Right ventricle myocardium inferior (tissue), 1 donor: ENCODE results near the gene DOCK1. TPM values are rescaled to one million over a fixed set of nuclear protein-coding genes. Genes with fewer than 3 reads are reported as not detected.

Source experiments
- ATAC-seq: fragments of 200-7000 bp; cut with Tn5 transposase; one replicate; pipeline ENCODE4 v1.9.1; 2020; ENCODE audit warnings: mild to moderate bottlenecking, moderate library complexity
- DNase-seq: peaks from one replicate; pipeline ENCODE4 v3.0.0; 2021; ENCODE audit errors: missing footprints
- intact Hi-C: fragments of 100-400 bp; cut with DNase I; formaldehyde crosslinking; loops from one replicate; pipeline ENCODE4 v1.11.0; 2022
- total RNA-seq: library from RNA; stranded (reverse); fragmentation: NEBNext Ultra II Directional; extraction: Animal tissue kit (Norgen Biotek cat#: 25700); gene quantifications from one replicate; pipeline ENCODE4 v1.2.1, GENCODE V29; 2021
- donor health status: DM: no; HTN: yes; CAD: no; lungs with severe emphysema.

The DOCK1 gene
- total RNA-seq, 1 donor from 2014 or later: 16.8 TPM

DNA sequence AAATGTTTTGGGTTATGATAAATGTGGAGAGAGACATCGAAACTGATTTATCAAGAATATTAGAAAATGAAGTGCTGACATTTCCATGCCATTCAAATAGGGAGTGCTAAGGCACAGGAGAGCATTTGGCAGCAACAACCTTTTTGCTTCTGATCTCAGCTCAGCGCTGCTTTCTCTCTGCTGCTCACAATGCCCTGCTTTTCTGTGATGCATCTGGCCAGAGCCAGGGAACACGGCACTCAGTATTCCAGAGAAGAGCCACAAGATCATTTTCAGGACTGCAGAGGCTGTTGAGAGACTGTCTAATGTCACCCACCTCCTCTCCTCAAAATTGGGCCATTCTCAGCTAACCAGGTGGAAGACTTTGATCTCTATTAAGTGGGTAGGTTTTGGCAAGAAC, 263.0 kb downstream of the DOCK1 start:
- DNase-seq (no peak), ATAC-seq (no peak)
- intact Hi-C loops: no loop called here

DNA sequence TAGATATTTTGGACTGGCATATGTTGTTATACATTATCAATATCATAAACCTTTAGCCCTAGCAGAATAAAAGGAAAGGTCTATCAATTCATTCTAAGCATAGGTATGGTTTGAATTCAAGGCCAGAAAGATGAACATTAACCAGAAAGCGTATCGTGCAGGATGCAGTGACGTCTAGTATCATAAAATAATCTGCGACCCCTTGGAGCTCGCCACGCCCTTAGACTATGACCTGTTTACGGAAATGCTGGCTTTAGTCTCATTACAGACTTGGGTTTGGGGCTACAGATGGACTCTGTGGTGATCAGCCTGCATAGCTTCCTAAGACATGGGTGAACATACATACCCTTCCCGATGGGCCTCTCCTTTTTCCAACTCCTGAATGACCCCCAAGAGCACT, 269.6 kb downstream of the DOCK1 start:
- DNase-seq (no peak), ATAC-seq (no peak)
- intact Hi-C loops: no loop called here

DNA sequence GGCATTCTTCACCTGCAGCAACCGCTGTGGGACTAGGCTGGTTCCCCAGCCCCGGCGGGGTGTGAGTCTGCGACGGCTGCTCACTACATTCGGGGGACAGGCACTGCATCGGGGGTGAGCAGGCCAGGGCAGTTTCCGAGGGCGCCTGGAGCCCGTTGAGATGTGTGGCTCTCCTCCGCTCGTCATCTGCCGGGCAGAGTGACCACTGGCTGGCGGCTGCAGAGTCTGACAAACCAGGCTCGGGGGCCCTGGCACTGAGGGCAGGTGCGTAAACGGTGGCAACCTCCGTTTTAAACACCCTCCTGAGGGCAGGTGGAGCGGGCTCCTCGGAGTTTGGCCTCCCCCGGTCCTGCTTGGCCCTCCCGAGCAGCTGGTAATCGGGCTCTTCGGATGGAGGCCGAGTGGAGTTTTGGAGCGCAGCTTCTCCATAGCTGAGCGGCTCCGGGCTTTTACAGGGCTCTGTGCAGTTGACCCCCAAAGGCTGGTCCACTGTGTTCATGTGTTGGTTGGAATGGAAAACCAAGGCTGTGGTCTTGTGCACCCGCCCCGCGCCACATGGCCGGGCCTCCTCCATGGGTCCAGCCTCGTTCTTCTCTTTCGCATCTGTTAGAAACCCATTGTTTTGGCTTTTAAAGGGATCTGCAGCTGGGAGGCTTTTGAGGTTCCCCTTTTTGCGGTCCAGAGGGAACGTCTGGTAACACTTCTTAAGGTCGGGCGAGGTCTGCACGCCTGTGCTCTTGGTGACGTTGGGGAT, 270.3 kb downstream of the DOCK1 start:
- DNase-seq: peak; percentile 41
- ATAC-seq: no peak
- intact Hi-C loops: no loop called here

DNA sequence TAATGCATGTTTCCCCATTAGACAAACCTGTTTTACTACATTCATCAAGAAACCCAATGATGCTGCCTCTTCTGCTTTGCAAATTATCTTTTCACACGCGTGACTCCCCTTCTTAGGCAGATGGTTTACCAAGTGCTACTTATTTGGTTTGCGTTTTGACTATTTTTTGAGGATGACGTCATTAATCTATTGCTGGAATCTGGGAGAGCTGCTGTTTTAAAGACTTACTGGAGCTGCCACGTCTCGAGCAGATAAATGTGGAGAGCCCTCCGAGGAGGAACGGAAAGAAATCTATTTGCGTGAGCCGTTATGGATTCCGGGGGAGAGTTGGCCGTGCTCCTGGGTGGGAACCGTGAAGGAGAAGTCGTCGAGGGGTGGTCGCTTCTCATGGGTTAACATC, 271.4 kb downstream of the DOCK1 start:
- intact Hi-C loops: no loop called here
- no peak for DNase-seq
- no peak for ATAC-seq

DNA sequence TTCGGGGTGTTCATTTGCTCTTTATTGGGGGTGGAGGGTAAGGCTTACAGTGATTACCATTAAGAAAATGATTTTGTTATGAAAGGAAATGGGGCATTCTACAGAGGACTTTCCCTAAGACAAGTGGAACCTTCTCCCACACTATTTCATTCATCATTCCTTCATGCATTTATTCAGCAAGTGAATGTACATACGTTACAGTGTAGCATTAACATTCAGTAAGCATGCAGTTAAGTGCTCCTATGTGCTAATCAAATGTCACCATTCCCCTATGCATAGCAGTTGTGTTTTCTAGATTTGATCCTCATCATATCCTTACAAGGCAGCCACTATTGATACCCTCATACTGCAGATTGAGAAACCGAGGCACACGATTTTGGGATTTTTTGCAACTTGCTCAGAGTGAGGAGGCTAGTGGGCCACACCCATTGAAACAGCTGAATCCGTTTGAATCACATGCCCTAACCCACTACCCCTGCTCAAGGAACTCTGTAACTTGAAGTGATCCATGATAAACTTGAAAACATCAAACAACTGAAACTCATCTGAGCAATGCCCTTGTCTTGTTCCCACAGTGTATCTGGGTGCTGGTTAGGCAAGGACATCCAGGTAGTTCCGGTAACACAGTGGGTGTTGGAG, 274.5 kb downstream of the DOCK1 start:
- intact Hi-C loops: no loop called here
- DNase-seq (no peak), ATAC-seq (no peak)

DNA sequence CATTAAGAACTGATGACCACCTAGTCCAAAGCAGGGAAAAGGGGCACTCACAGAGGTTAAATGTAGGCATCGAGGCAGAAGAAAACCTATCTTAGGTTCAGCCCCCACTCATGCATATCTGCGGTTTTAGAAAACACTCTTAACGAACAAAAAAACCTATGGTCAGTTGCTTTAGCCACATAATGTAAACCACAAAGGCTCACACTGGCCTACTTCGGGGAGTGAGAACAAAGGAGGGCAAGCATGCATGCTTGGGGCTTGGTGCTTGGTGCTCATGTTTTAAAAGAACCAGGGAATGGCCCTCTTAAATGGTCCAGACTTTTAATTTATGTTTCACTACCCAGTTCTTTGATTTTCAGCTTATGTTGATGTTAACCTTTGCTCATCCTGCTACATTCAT, 276.9 kb downstream of the DOCK1 start:
- DNase-seq (no peak), ATAC-seq (no peak)
- intact Hi-C loops: no loop called here

DNA sequence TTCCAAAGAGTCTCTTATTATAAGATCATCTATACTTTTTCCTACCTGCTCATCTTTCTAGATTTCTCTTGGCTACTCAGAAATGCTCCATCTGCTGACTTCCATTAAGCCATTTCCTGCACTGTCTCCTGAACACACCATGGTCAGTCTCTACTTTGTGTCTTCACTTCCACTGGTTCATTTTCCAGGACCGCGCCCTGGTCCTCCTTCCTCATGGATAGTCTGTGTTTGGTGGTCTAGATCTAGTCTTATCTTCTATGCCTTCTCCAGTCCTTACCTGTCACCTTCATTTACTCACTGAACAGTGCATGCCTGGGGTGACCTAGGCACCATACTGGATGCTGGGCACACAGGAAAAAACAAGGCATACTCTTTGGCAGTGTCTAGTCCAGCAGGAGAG, 279.4 kb downstream of the DOCK1 start:
- DNase-seq: no peak
- intact Hi-C loops: no loop called here
- ATAC-seq: no peak

DNA sequence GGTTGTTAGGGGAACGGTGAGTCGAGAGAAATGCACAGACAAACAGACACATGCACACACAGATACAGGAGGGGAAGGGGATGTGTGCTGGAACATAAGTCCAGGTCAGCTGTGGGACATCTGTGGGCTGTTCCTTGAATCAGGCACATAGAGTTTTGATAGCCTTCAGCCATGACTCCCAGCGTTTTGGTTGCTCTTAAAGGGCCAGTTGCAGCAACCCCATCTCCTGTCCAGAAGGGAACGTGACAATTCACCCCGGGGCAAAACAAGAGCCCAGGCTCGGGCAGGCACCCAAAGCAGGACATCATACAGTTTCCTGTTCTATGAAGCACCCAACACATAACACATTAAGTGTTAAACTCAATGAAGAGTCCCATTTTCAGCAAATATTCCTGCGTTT, 281.6 kb downstream of the DOCK1 start:
- intact Hi-C loops: no loop called here
- ATAC-seq (no peak), DNase-seq (no peak)

DNA sequence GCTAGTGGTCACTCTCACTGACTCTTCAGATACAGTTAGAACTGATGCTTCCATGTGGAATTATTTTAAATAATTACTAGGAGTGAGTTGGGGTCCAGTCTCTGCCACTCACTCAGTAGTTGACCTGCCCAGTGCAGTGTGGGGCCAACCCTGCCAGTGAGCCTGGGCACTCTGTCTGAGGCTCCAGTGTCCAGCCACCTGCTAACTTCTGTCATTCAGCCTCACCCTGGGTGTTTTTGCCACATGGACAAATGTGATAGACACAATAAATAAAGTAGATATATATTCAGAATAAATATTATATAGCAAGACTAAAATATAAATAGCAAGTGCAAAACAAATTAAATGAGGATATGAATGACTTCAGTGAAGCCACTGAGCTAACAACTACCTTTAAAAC, 284.0 kb downstream of the DOCK1 start:
- DNase-seq (no peak), ATAC-seq (no peak)
- intact Hi-C loops: no loop called here

DNA sequence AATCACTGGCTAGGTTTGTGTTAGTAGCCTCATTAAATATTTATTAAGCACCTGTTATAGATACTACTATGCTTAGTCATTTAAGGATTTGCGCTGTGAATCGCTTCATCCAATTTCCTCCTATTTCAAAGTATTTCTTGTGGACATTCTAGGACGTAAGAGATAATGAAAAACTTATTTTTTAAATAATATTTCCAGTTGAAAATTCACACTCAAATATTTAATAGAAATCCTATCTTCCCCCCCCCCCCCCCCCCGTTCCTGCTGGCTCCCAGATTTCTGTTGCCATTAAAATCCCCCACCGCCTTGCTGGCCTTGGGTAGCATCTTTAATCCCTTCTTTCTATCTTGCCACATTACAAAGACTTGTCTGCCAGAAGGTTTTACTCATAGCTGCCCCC, 285.2 kb downstream of the DOCK1 start:
- intact Hi-C loops: no loop called here
- DNase-seq: no peak
- ATAC-seq: no peak

DNA sequence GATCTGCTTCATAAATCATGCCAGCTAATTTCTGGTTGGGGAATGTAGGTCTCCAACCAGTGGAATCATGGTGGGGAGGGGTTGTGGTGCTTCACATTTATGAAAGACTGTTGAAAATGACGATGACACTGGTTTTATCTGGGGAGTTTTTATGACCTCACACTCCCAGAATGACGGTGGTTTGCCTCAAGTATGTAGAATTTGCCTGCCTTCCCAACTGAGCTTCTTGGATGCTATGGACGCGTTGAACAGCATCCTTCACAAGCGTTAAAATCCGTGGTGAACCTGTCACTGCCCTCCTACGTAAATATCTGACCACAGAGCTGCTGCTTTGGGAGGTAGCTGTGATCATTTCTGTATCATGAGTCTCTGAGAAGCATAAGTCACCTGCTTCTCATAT, 287.9 kb downstream of the DOCK1 start:
- intact Hi-C loops: no loop called here
- DNase-seq (no peak), ATAC-seq (no peak)

DNA sequence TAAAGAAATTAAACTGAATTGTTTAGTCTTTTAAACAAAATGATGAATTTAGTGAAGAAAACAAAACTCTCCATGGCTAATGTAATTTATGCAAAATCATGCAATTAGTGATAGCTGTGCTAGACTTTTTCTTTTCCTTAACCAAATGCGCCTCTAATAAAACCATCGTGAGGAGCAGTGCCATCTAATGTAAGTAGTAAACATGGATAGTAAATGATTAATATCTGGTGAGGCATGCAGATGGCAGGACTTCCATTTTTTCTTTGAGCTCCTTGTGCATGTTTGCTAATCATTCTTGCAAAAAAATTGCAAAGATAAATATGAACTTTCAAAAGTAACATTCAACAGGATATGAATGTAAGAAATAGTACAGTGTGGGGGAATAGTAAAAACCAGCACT, 288.9 kb downstream of the DOCK1 start:
- intact Hi-C loops: no loop called here
- no peak for ATAC-seq
- DNase-seq: no peak

DNA sequence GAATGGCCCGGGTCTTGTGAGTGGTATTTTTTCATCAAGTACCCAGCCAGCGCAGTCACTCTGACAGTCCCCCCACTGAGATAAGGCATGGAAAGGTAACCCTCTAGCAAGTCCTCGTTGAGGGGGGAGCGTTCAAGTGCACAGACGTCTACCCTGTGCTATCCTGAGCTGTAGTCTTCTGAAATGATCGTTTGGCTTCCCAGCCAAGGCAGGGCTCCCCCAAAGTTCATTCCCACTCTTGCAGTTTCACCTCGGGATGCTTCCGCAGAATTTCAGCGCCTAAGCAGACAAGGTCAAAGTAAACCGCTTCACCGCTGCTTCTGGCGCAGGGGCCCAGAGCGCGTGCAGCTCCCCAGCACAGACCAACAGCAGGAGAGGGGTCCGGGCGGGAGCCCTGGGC, 289.4 kb downstream of the DOCK1 start:
- no peak for ATAC-seq
- no peak for DNase-seq
- intact Hi-C loops: no loop called here

DNA sequence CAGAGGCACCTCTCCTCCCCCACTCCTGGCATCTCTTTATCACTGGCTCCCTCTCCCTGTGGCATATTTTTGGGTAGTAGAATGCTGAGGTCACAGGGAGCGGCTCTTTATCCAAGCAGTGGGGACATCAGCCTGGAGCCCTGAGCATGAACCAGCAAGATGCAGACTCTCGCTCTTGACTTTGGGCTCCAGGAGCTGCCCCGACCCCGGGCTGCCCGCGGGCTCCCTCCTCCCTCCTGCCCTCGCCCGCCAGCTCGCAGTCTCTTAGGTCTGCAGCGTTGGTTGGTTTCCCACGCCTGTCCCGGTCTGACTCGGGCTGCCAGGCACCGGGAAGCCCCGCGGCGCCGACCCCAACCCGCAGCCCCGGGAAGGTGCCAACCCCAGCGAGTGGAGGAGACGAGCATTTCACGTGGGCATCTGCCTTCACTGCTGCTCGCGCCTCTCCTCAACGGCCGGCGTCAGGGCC, 289.8 kb downstream of the DOCK1 start:
- intact Hi-C loops: loop anchor here (5.0 kb wide), 1 partner anchor 43 kb away; no protein-coding TSS in a partner anchor
- DNase-seq: no peak
- ATAC-seq: no peak

DNA sequence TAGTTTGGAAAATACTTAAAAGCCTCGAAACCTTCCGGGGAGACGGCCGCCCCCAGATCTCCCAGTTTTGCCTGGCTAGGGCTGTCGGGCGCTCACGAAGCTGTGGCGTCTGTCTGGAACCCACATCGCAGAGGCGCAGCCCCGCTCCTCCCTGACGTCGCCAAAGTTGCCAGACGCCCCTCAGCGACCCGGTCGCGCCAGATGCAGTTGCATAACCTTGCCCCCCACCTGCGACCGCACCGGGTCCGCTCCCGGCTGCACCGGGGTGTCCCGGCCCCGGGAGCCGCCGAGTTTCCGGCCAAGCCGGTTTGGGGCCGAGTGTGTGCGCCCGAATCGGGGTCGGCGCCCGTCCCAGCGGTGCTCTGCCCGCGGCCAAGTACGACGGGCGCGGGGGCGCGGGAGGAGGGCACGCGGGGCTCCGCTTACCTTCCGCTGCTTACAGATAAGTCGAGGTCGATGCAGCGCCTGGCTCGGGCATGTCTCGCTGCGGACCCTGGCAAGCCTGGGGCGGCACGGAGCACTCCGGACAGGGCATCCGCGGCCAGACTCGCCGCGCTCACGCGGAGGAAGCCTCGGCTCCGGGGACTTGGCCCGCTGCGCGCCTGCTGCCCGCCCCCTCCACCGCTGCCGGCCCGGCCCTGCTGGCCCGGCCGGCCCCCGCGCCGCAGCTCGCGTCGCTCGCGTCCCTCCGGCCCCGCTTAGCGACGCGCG, 290.5 kb downstream of the DOCK1 start:
- DNase-seq (no peak), ATAC-seq (peak; percentile 26)

DNA sequence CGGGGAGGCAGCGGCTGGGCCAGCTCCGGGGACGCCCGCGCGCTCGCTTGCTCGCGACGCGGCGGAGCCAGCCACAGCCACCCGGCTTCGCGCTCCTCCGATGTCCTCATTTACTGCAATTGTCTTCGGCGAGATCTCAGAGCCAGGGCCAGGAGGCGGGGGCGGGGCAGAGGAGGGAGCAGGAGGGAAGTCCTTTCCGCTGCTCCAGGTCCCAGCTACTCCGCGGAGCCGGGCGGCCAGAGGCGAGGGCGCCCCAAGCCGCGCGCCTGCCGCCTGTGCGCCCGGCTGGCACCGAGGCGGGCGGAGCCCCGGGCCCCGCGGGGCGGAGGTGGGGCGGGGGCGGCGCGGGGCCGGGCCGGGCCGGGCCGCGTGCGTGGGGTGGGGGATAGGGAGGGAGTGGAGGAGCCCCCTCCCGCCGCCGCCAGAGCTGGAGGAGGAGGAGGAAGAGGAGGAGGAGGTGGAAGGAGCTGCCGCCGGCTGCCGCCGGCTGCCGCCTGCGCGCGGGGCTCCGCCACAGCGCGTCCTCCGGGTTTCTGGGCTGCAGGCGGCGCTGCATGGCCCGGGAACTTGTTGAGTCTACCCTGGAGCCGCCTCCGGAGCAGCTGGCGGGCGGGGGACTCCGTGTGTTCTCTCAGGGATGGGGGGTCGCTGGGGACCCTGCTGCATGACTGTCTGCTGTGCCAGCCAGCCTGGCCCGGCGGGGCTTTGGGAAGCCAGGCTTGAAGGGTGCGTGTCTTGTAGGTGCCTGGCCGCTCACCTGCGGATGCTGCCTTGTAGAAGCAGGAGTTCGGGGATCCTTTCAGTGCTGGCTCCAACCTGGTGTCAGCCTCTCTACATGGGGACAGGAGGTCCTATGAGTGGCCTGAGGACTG, 291.3 kb downstream of the DOCK1 start, which contains the start of gene INSYN2A:
Gene INSYN2A, minus strand, starts transcription at position 310 of the 872 bp plus-strand sequence. CDS start 20,196 bp downstream, outside the sequence.
- DNase-seq (no peak), ATAC-seq (peak; percentile 28)
- intact Hi-C loops: loop anchor here (5.0 kb wide), 1 partner anchor 44 kb away; no protein-coding TSS in a partner anchor

More for the DNA sequence above, 290.5 kb downstream of the DOCK1 start:
- intact Hi-C loops: loop anchor here (5.0 kb wide), 1 partner anchor 43 kb away; no protein-coding TSS in a partner anchor

DNA sequence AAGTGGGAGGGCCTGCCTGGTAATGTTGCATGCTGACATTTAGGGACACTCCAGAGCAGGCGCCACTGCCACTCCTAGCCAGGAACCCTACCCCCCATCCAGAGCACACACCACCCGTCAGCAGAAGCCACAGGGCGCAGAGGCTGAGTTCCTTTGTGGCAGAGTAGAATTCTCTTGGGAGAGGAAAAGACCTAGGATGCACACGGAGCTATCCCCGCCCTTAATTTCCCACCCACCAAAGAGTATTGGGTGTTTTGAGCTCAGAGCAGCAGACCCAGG, 291.9 kb downstream of the DOCK1 start:
- ATAC-seq (no peak), DNase-seq (no peak)
- intact Hi-C loops: loop anchor here (5.0 kb wide), 1 partner anchor 45 kb away; no protein-coding TSS in a partner anchor

DNA sequence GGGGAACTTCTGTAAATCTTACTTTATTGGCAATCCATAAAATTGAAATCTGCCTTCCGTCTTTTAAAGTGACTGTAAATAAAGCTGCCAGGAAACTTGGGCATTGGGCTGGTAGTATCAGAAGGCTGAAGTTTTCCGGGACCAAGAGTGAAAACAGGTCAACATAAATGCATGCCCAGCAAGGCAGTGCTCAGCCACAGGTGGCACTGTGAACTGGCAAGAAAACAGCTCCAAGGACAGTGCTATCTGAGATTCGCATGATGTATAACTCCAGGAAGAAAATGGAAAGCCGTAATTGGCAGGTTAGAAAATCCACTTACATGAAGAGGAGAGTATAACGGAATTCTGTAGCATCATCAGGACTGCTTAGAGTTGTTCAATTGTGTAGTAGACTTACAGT, 293.1 kb downstream of the DOCK1 start:
- intact Hi-C loops: loop anchor here (5.0 kb wide), 1 partner anchor 46 kb away; no protein-coding TSS in a partner anchor
- DNase-seq (no peak), ATAC-seq (no peak)

DNA sequence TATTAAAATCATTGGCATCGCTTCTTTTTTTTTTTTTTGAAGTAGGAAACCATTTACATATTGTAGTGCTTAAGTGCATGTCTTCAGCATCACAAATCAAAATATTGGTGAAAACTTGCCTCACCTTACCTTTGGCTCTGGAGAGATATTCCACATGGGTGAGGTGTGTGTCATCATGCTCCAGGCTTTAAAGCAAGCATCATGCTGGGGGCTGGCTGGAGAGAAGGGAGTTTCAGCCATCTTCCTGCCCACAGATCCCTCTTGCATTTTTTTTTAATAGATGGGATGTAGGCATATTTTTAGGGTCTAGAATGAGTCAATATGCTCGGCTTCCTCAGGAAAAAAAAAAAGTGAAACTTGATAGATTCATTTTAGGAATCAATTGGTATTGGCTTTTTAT, 293.5 kb downstream of the DOCK1 start:
- ATAC-seq (no peak), DNase-seq (no peak)
- intact Hi-C loops: loop anchor here (5.0 kb wide), 1 partner anchor 46 kb away; no protein-coding TSS in a partner anchor
